ENCODE results near the gene GAS2L2.

DNA sequence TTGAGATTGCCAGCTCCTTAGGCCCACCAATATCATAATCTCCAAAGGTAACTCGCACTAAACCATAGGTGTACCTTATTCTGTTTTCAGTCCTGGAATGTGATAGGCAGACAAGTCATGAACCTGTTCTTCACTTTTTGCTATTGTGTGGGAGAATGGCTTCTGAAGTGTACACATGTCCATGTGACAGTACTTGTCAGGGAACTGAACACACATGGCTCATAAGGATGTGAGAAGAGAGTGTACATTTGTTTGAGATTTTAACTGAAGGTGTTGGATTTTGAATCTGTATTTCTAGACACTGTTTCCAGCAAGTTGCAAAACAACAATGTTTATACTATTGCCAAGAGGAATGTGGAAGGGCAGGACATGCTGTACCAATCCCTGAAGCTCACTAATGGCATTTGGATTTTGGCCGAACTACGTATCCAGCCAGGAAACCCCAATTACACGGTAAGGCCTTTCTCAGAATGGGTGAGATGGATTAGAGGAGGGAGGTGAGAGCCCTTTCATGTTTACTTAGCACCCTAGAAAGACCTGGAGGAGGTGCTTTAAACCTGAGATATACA, 36.1 kb downstream of the GAS2L2 start:
- no peak for TF ChIP-seq CTCF (IDR thresholded peaks at IDR 0.05)
- TF ChIP-seq POLR2A (IDR thresholded peaks at IDR 0.05) = no peak
